Loucy (cell line): ENCODE measurements around the gene NRG3.

Experiments
- H2AFZ ChIP-seq: fragments of 200-600 bp; sonication (generic); 2 replicates; pipeline ENCODE4 v1.6.0; 2016; ENCODE audit warnings: antibody characterized with exemption, mild to moderate bottlenecking, low read length, moderate library complexity
- H3F3A ChIP-seq: fragments of 200-600 bp; 2 replicates; pipeline ENCODE4 v1.6.0; 2016; ENCODE audit warnings: antibody characterized with exemption, low read depth, mild to moderate bottlenecking
- H3K27me3 ChIP-seq: fragments of 200-600 bp; sonication (generic); 2 replicates; pipeline ENCODE4 v1.6.1; 2014; ENCODE audit warnings: low read length, mild to moderate bottlenecking; ENCODE audit not compliant: insufficient read depth, poor library complexity, severe bottlenecking
- H3K36me3 ChIP-seq: fragments of 200-600 bp; sonication (generic); 2 replicates; pipeline ENCODE4 v1.6.1; 2016; ENCODE audit warnings: low read length; ENCODE audit not compliant: insufficient read depth
- H3K4me1 ChIP-seq: fragments of 200-600 bp; sonication (generic); 2 replicates; pipeline ENCODE4 v1.5.1; 2014; ENCODE audit warnings: low read length, mild to moderate bottlenecking; ENCODE audit not compliant: insufficient read depth, poor library complexity, severe bottlenecking
- H3K4me2 ChIP-seq: fragments of 200-600 bp; sonication (generic); 2 replicates; pipeline ENCODE4 v1.6.0; 2014; ENCODE audit warnings: antibody characterized with exemption, low read length, low read depth, mild to moderate bottlenecking; ENCODE audit not compliant: poor library complexity, severe bottlenecking
- H3K4me3 ChIP-seq: fragments of 200-600 bp; sonication (generic); 2 replicates; pipeline ENCODE4 v1.5.1; 2014; ENCODE audit warnings: low read length, mild to moderate bottlenecking, mixed read lengths; ENCODE audit not compliant: poor library complexity, severe bottlenecking
- H3K79me2 ChIP-seq: fragments of 200-600 bp; sonication (generic); 2 replicates; pipeline ENCODE4 v1.6.1; 2014; ENCODE audit warnings: low read length; ENCODE audit not compliant: insufficient read depth
- H3K9ac ChIP-seq: fragments of 200-600 bp; sonication (generic); 2 replicates; pipeline ENCODE4 v1.6.0; 2014; ENCODE audit warnings: mild to moderate bottlenecking, low read depth, low read length, moderate library complexity; ENCODE audit not compliant: poor library complexity, severe bottlenecking
- H3K9me2 ChIP-seq: fragments of 200-600 bp; sonication (generic); replicated peaks from 2 replicates; pipeline ENCODE4 v1.6.1; 2016; ENCODE audit warnings: low read depth, low read length, mixed read lengths
- H3K9me3 ChIP-seq: fragments of 200-600 bp; sonication (generic); 2 replicates; pipeline ENCODE4 v1.6.1; 2014; ENCODE audit warnings: mild to moderate bottlenecking, antibody characterized with exemption, low read length, low read depth; ENCODE audit not compliant: insufficient read depth
- H4K20me1 ChIP-seq: fragments of 200-600 bp; sonication (generic); 2 replicates; pipeline ENCODE4 v1.6.0; 2014; ENCODE audit warnings: antibody characterized with exemption, low read length, mild to moderate bottlenecking; ENCODE audit not compliant: insufficient read depth, poor library complexity, severe bottlenecking
- CTCF ChIP-seq: fragments of 200-600 bp; sonication (generic); conservative IDR thresholded peaks from 2 replicates; pipeline ENCODE4 v1.5.1; 2014; ENCODE audit warnings: mild to moderate bottlenecking, antibody characterized with exemption, low read length
- EZH2phosphoT487 ChIP-seq: fragments of 200-600 bp; IDR thresholded peaks from 2 replicates; pipeline ENCODE4 v1.6.1; 2018; ENCODE audit warnings: antibody characterized with exemption, mild to moderate bottlenecking, moderate library complexity, borderline replicate concordance

NRG3 gene

GRCh38 chr10:82313401-82313800 lies 438.4 kb downstream of the NRG3 start:
- Histone ChIP-seq H3K9me2 (no peaks in the 10 kb centered on the region), H2AFZ (no peak overlapping the region), H4K20me1 (no peaks in the 10 kb centered on the region), H3K79me2 (no peaks in the 10 kb centered on the region), H3K4me1 (no peaks in the 10 kb centered on the region), H3K4me3 (no peak overlapping the region), H3K9ac (no peak overlapping the region), H3K4me2 (no peak overlapping the region), H3K36me3 (no peaks in the 10 kb centered on the region), H3F3A (no peaks in the 10 kb centered on the region), H3K27me3 (no peaks in the 10 kb centered on the region), H3K9me3 (no peaks in the 10 kb centered on the region; the same call in 1 of the 2 replicates)
- TF ChIP-seq CTCF = no peak
- TF ChIP-seq EZH2phosphoT487 = no peak

- H3K9me3 ChIP-seq = no peaks in the 10 kb centered on the region; the same call in 1 of the 2 replicates
Observed at GRCh38 chr10:82318534-82318933, 443.5 kb downstream of the NRG3 start.

GRCh38 chr10:82319074-82319473 lies 444.1 kb downstream of the NRG3 start:
- Histone ChIP-seq H4K20me1 (no peaks in the 10 kb centered on the region), H3K27me3 (no peaks in the 10 kb centered on the region), H3K9me2 (no peaks in the 10 kb centered on the region), H3F3A (no peaks in the 10 kb centered on the region), H3K79me2 (no peaks in the 10 kb centered on the region), H3K36me3 (no peaks in the 10 kb centered on the region), H3K4me1 (no peaks in the 10 kb centered on the region), H2AFZ (no peak overlapping the region), H3K9ac (no peak overlapping the region), H3K4me2 (no peak overlapping the region), H3K9me3 (no peaks in the 10 kb centered on the region; the same call in 1 of the 2 replicates), H3K4me3 (no peak overlapping the region)
- TF ChIP-seq EZH2phosphoT487 = no peak
- TF ChIP-seq CTCF = no peak

More at GRCh38 chr10:82318534-82318933, 443.5 kb downstream of the NRG3 start:
- no peaks in the 10 kb centered on the region for H3K4me1 ChIP-seq
- H3F3A ChIP-seq = no peaks in the 10 kb centered on the region
- TF ChIP-seq CTCF = no peak
- no peak for TF ChIP-seq EZH2phosphoT487
- H3K9ac ChIP-seq = no peak overlapping the region
- no peaks in the 10 kb centered on the region for H3K79me2 ChIP-seq
- no peaks in the 10 kb centered on the region for H3K9me2 ChIP-seq
- H3K27me3 ChIP-seq = no peaks in the 10 kb centered on the region
- no peaks in the 10 kb centered on the region for H4K20me1 ChIP-seq
- no peak overlapping the region for H3K4me3 ChIP-seq
- no peaks in the 10 kb centered on the region for H3K36me3 ChIP-seq
- H2AFZ ChIP-seq = no peak overlapping the region
- H3K4me2 ChIP-seq = no peak overlapping the region
